Measurements from ENCODE around the gene PSMA1.
A peak's percentile ranks its signal among the peaks of the same experiment; 100 is the strongest.
"Not testable (repeated sequence)": the region's sequence is repeated elsewhere in the genome, so short reads cannot be mapped to it uniquely, and the experiment has no call there.

Gene PSMA1

GRCh38 chr11:14519917-14520746, at the start of gene PSMA1:
TSS of gene PSMA1 (minus strand) at chr11:14520386. CDS start at chr11:14520299, 87 bp downstream.
- DNase-seq (ENCODE audit: low read depth in 2 of 2), result peak; percentile 74 to 88

- not testable (repeated sequence) for DNase-seq (ENCODE audit: low read depth in 2 of 2)
Measured at GRCh38 chr11:14569516-14569915, 49.3 kb upstream of the PSMA1 start.

GRCh38 chr11:14567064-14567651, 47.0 kb upstream of the PSMA1 start:
- no peak for DNase-seq (ENCODE audit: low read depth in 2 of 2)

GRCh38 chr11:14566331-14567063, 46.3 kb upstream of the PSMA1 start:
- DNase-seq (ENCODE audit: low read depth in 2 of 2), result no peak

- DNase-seq (ENCODE audit: low read depth in 2 of 2), result no peak
Measured at GRCh38 chr11:14565845-14566244, 45.7 kb upstream of the PSMA1 start.

GRCh38 chr11:14555818-14556217, 35.6 kb upstream of the PSMA1 start:
- DNase-seq (ENCODE audit: low read depth in 2 of 2), result no peak

- no peak for DNase-seq (ENCODE audit: low read depth in 2 of 2)
Measured at GRCh38 chr11:14554959-14555358, 34.8 kb upstream of the PSMA1 start.

GRCh38 chr11:14552089-14552488, 31.9 kb upstream of the PSMA1 start:
- DNase-seq (ENCODE audit: low read depth in 2 of 2), result no peak

GRCh38 chr11:14551380-14551779, 31.2 kb upstream of the PSMA1 start:
- DNase-seq (ENCODE audit: low read depth in 2 of 2), result no peak

- DNase-seq (ENCODE audit: low read depth in 2 of 2), result no peak
Measured at GRCh38 chr11:14549891-14550290, 29.7 kb upstream of the PSMA1 start.

- DNase-seq (ENCODE audit: low read depth in 2 of 2), result no peak
Measured at GRCh38 chr11:14547440-14547839, 27.3 kb upstream of the PSMA1 start.

GRCh38 chr11:14546672-14547071, 26.5 kb upstream of the PSMA1 start:
- DNase-seq (ENCODE audit: low read depth in 2 of 2), result no peak

- no peak for DNase-seq (ENCODE audit: low read depth in 2 of 2)
Measured at GRCh38 chr11:14544611-14545010, 24.4 kb upstream of the PSMA1 start.

GRCh38 chr11:14543260-14543659, 23.1 kb upstream of the PSMA1 start:
- no peak for DNase-seq (ENCODE audit: low read depth in 2 of 2)

- DNase-seq (ENCODE audit: low read depth in 2 of 2), result no peak
Measured at GRCh38 chr11:14542324-14542723, 22.1 kb upstream of the PSMA1 start.

- DNase-seq (ENCODE audit: low read depth in 2 of 2), result no peak
Measured at GRCh38 chr11:14541192-14541947, 21.2 kb upstream of the PSMA1 start.

- no peak for DNase-seq (ENCODE audit: low read depth in 2 of 2)
Measured at GRCh38 chr11:14539982-14540421, 19.8 kb upstream of the PSMA1 start.

GRCh38 chr11:14538926-14539554, 18.9 kb upstream of the PSMA1 start:
- DNase-seq (ENCODE audit: low read depth in 2 of 2), result no peak

GRCh38 chr11:14538271-14538925, 18.2 kb upstream of the PSMA1 start:
- DNase-seq (ENCODE audit: low read depth in 2 of 2), result no peak

GRCh38 chr11:14537134-14537599, 17.0 kb upstream of the PSMA1 start:
- no peak for DNase-seq (ENCODE audit: low read depth in 2 of 2)

- DNase-seq (ENCODE audit: low read depth in 2 of 2), result not testable (repeated sequence)
Measured at GRCh38 chr11:14535166-14535565, 15.0 kb upstream of the PSMA1 start.

All from activated CD8-positive, alpha-beta memory T cell treated with anti-CD3 and anti-CD28 coated beads for 4 hours (primary cell).